ENCODE results near the gene GCLC.

The GCLC gene

DNA sequence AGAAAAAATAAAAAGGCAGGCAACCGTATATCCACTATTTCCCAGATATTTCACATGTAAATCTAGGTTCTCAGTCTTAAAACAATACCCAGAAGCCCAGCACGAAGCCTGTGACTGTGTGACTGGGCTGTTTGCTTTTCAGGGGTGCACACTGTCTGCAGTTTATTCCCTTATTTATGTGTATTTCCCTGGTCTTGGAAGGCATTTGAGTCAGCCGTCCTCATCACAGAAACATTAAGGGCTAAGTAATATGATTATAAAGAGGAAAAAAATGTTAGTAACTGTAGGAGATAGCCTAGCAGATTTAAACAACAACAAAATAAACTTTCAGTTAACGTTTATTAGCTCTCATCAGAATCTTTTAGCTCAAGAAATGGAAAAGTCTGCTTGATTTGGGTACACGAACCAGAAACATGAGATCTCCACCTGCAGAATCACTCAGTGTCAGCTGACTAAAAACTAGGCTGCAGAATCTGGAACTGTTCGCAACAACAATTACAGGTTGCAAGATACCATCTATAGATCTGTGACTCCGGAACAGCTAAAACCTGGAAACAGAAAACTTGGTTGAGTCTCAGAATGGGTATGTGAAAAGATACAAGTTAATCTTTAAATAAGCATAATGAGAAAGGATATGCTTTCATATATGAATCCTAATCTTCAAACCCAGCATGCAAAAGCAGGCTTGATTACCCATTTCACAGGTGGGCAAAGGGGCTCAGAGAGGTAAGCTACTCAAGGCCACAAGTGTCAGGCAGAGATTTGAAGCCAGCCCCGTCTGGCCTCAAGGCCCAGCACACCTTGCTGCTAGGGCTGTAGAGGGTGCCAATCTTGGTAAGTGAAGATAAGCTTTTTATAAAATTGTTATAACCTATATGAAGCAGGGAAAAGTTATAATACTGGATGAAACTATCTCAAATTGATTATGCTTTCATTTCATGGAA lies 21.1 kb downstream of the GCLC start:
- DNase-seq = no peak

DNA sequence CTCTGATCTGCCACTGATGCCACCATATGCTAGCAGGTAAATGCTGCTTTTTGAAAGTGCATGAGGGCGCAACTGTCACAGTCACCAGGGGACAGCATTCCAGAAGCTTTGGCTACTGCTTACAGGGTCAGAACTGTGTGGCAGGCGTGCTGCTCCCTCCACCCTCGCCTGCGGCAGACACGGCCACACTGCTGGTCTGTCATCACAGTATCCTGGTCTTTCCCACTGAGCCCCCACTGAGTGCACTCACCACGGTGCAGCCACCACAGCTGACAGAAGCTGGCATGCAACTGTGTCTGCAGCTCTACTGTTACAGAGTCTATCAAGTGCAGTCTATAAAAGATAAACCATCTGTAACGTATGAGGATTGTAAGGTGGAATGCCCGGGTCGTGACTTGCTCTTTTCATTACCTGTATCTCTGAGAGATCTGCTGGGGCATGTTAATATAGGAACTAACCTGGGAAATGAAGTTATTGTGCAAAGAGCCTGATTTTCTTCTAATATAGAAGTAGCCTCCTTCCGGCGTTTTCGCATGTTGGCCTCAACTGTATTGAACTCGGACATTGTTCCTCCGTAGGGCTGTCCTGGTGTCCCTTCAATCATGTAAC lies 24.5 kb downstream of the GCLC start:
- DNase-seq = no peak

DNA sequence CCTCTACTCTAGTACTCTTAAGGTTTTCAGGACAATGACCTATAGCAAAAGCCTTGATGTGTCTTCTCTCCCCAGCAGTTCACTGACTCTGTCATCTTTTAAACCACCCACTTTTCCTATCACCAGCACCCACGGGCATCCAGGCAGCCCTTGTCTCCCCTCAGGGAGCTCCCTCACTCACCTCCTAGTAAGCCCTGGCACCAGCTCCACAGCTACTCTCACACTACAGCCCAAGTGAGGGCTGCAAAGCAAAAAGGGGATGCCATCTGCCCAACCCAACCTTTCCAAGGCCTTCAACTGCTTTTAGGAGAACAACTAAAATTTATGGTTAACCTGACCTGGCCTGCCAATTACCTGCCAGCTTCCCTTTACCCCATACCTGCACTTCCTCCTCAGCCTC lies 26.0 kb downstream of the GCLC start:
- no peak for DNase-seq

DNA sequence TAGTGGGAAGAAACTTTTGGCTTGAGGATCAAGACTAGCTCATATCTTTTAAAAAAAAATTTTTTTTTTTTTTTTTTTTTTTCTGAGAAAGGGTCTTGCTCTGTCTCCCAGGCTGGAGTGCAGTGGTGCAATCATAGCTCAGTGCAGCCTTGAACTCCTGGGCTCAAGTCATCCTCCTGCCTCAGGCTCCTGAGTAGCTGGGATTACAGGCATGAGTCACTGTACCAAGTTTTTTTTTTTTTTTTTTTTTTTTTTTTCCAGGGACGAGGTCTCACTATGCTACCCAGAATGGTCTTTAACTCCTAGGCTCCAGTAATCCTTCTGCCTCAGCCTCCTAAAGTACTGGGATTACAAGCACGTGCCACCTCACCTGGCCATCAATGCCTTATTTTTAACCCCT lies 27.9 kb downstream of the GCLC start:
- no peak for DNase-seq

DNA sequence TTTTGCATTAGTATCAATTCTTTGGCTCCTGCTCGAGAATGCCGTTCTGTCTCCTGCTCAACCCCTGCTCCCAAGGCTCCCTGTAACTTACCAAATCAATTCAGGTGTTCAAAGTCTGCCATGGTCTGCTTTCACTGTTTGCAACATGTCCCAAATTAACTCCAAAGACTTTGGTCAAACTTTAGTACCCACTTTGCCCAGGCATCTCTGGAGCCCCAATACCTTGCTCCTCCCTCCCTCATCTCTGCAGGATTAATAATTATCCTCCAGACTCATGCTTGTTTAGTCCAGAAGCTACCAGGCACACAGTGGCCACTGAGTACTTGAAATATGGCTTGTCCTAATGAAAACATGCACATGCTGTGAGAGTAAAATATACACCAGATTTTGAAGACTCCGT lies 30.2 kb downstream of the GCLC start:
- DNase-seq = no peak

GRCh38 chr6:53513519-53513966 lies 31.4 kb downstream of the GCLC start:
- DNase-seq = no peak

- no peak for DNase-seq
Measured at GRCh38 chr6:53513056-53513455, 31.8 kb downstream of the GCLC start.

DNA sequence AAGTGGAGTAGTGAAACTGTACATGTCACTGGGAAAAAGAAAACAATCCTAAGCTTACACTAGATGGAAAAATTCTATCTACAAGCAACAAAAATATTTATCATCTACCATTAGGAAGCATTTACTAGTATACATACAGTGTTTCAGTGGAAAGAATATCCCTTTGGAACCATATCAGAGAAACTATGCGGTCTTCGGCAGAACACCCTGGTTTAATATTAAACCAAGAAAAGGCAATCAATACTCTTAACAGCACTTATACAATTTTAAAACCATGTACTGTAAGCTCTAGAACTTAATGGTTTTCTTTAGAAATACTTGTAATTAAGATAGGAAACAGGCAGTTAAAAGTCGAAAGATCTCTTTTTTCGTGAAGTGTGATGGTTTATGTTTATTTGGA lies 32.3 kb downstream of the GCLC start:
- no peak for DNase-seq

DNA sequence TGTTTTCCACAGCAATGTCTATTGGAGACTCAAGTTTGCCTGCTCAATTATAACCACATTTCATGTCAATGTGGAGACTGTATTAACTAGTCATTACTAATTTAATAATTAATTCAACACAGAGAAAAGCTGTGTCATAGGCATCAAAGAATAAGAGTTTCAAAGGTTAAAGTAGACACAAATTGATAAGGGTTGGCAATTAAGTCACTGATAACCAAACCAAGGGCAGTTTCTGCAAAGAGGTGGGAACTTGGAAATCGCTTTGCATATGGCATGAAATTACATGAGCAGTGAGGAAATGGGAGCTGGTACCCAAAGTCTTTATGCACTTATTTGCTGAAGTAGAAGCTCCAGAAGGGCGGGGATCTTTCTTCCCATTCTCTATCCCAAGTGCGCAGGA lies 34.2 kb downstream of the GCLC start:
- DNase-seq = no peak

DNA sequence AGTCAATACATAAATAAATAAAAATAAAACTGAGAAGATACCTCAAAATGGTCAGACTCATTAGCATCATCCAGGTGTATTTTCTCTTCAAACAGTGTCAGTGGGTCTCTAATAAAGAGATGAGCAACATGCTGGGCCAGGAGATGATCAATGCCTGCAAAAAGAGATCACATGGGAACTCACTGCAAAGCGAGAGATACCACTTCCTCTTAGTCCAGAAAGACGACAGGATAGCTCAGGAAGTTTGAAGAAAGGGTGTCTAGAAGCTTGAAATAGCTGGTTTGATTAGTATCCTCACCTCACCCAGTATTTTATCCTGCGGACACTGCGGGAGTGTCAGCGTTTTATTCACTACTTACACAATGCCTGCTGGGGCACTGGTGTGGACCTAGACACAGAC lies 38.0 kb downstream of the GCLC start:
- no peak for DNase-seq

DNA sequence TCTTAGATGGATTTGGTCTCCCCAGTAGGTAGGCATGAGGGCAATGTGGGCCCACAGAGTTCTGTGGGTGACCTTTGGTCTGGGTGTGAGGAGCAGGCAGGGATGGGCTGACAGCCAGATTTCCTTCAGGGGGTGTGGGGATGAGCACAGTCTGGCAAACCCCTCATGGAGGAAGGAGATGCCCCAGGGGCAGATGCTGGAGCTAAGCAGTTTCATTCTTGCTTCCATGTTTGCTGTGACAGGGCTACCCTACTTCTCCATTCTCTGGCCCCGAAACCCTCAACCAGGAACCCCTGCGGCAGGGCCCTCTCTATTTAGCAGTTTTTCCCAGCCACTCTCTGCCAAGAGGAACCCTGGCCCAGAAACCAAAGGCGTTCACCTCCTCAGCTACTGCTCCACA lies 40.4 kb downstream of the GCLC start:
- DNase-seq = no peak

DNA sequence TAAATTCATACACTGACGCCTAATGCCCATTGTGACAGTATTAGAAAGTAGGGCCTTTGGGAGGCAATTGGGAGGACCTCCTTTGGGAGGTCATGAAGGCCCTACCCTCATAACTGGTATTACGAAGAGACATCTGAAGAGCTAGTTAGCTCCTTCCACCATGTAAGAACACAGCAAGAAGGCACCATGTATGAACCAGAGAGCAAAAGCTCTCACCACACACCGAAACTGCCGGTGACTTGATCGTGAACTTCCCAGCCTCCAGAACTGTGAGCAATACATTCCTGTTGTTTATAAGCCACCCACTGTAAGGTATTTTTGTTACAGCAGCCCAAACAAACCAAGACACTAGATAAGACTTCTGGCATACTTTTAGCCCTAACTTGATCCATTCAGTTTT lies 41.8 kb downstream of the GCLC start:
- no peak for DNase-seq

DNA sequence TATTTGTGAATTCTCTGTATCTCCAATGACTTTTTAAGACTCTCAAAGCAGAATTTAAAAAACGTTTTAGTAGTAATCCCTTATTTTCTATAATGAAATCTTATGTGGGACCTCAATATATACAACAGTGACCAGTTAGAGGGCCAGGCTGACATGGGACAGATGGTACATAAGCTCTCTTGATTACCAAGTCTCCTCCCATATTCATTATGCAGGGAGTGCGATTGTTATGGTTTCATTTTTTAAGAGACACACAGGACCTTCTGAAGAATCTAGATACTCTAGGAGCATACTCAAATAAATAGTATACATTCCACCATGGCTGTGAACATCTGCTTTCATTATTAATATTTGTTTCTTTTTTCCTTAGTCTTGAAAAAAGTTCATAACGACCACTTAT lies 43.5 kb downstream of the GCLC start:
- DNase-seq = no peak

GRCh38 chr6:53500095-53500494 lies 44.8 kb downstream of the GCLC start:
- DNase-seq = no peak

- DNase-seq = no peak
Measured at GRCh38 chr6:53499094-53499493, 45.8 kb downstream of the GCLC start.

DNA sequence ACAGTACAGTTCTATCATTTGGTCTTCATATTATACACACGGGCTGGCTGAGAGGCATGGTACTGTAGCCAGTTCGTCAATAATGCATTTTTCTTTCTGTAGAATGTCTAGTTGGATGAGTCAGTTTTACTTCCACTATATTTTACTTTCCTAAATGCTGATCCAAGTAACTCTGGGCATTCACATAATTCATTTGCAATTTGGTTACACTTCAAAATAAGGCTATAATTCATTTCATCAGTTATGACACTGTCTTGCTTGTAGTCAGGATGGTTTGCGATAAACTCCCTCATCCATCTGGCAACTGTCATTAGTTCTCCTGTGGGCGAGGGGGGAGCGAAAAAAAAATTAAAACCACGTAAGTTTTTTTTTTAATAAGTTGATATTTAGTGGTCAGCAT lies 46.3 kb downstream of the GCLC start:
- no peak for DNase-seq

- no peak for DNase-seq
Measured at GRCh38 chr6:53497905-53498304, 47.0 kb downstream of the GCLC start.

DNA sequence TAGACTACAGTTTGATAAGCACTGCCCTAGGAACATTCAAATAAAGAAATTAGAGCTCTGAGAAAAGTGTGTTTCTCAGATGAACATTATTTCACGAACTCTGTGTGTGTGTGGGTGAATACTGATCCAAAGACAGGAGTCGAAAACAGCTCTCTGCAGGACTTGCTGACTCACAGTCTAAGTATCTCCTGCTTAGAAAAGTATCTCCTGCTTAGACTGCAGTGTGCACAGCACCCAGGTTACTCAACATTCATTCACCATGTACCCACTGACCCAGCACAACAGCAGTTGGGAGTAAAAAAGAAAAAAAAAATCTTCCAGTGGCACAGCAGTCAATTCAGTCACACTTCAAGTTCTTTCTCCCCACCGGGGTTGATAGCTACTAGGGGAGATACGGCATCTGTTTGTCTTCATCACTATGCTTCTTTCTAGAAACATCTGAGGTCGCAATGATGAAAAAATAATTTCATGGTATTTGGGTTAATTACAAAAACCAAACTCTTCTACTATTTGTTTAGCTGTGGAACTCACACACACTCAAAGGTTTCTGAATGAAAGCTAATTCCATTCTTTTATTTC lies 48.0 kb downstream of the GCLC start:
- DNase-seq = no peak

GRCh38 chr6:53495506-53496499 lies 49.1 kb downstream of the GCLC start:
- no peak for DNase-seq

GRCh38 chr6:53494076-53494475 lies 50.8 kb downstream of the GCLC start:
- DNase-seq = no peak

DNA sequence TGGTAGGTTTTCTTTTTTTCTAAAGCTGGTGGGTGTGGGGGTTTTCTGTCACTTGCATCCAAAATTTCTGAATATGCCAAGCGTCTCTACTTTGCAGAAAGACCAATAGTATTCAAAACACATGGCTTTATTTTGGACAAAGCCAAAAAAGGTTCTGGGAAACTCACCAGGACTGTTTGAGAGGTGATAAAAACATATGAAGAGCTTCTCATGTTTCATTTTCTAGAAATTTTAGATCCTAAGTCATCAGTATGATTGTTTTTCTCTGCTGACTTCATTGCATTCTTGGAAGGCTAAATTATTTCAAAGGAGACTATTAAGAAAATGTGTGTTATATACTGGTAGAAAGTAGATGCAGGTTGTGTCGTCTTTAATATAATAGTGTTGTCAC lies 51.3 kb downstream of the GCLC start:
- DNase-seq = no peak

DNA sequence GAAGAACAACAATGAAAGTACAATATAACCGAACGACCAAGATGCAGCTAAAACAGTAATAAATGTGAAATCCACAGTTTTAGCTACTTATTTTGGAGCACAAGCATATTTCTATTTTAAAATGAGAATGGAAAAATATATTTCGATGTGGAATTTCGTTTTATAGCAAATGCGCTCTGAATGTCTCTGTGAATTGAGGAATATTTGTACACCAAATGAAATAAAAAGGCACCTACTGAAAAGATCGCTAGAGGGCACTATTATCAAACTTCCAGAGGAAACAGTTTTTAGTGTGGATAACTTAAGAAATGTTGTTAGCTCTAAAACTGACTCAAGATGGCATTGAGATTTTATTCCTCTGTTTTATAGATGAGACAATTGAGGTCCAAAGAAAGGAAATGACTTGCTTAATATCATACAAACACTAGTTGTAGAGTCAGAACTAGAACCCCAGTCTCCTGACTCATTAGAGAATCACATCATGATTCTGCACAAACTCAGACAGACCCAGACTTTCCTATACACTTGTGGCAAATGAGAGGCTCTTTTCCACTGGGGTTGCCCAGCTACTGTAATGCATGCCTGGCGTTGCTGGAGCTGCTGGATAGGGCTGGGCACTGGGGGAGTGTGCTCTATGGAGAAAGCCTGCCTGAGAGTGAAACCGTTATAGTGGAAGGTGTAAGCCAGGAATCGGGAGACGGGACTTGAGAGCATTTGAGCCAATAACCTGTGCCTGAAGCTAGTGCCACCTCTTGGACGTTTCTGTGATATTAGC lies 51.9 kb downstream of the GCLC start:
- peak; percentile 13 for DNase-seq

Measured in stimulated activated CD4-positive, alpha-beta T cell treated with anti-CD3 and anti-CD28 coated beads, Interleukin-4, amount 100 ng/mL, for 1 hour (primary cell).